ENCODE measurements around the gene SEC14L1.

GRCh38 chr17:77125432-77125901 lies 15.3 kb upstream of the SEC14L1 start:
- TF ChIP-seq CTCF (IDR thresholded peaks at IDR 0.05) (no peak), POLR2A (IDR thresholded peaks at IDR 0.05) (no peak), EP300 (IDR thresholded peaks at IDR 0.05) (no peak)
